Measurements from ENCODE around the gene CD47.

DNA sequence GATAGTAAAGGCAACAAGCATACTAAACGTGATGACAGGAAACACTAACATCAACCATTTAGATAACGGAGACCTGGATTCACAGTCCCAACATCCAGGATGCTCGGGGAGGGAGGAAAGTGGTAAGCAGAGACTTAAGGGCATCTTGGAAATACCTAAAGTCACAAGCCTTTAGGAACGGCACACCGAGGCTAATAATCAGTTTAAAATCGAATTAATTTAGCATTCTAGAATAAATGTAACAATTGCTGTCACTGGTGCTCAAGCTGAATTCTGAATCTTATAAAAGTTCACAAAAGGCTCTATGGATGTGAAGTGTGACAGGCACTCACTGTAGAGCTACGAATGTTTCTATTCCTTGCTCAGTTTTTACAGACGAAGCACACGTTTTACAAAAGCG lies 1.3 kb downstream of the CD47 start:
- TF ChIP-seq, protein P1, sequence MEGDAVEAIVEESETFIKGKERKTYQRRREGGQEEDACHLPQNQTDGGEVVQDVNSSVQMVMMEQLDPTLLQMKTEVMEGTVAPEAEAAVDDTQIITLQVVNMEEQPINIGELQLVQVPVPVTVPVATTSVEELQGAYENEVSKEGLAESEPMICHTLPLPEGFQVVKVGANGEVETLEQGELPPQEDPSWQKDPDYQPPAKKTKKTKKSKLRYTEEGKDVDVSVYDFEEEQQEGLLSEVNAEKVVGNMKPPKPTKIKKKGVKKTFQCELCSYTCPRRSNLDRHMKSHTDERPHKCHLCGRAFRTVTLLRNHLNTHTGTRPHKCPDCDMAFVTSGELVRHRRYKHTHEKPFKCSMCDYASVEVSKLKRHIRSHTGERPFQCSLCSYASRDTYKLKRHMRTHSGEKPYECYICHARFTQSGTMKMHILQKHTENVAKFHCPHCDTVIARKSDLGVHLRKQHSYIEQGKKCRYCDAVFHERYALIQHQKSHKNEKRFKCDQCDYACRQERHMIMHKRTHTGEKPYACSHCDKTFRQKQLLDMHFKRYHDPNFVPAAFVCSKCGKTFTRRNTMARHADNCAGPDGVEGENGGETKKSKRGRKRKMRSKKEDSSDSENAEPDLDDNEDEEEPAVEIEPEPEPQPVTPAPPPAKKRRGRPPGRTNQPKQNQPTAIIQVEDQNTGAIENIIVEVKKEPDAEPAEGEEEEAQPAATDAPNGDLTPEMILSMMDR (conservative IDR thresholded peaks at IDR 0.05; ENCODE audit: low read depth, low read length) = no peak
- TF ChIP-seq EZH2 (IDR thresholded peaks at IDR 0.05; ENCODE audit: borderline replicate concordance, low read depth, low read length, poor library complexity, severe bottlenecking) = no peak

Measured in A673 (cell line).